ENCODE results near the gene PSMD11. TPM values are rescaled to one million over a fixed set of nuclear protein-coding genes. Genes with fewer than 3 reads are reported as not detected.
A peak's percentile ranks its signal among the peaks of the same experiment; 100 is the strongest.

Gene PSMD11
- total RNA-seq, 1 donor from 2014 or later: 74.2 TPM

DNA sequence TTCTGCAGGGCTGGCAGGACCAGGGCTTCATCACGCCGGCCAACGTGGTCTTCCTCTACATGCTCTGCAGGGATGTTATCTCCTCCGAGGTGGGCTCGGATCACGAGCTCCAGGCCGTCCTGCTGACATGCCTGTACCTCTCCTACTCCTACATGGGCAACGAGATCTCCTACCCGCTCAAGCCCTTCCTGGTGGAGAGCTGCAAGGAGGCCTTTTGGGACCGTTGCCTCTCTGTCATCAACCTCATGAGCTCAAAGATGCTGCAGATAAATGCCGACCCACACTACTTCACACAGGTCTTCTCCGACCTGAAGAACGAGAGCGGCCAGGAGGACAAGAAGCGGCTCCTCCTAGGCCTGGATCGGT is 43.9 kb downstream of the PSMD11 start:
- no peak for DNase-seq (ENCODE audit: low read depth)

GRCh38 chr17:32488604-32489180 is 44.4 kb downstream of the PSMD11 start:
- H3K27me3 ChIP-seq (ENCODE audit: control insufficient read depth, insufficient read depth, low read length): no peaks in the 10 kb centered on the region
- H3K36me3 ChIP-seq (ENCODE audit: control insufficient read depth, insufficient read depth, low read length): peaks cover 12% of the 10 kb centered on the region
- H3K4me3 ChIP-seq (ENCODE audit: low read depth, low read length): no peak overlapping the region
- FAIRE-seq: no peak
- TF ChIP-seq, protein P1, sequence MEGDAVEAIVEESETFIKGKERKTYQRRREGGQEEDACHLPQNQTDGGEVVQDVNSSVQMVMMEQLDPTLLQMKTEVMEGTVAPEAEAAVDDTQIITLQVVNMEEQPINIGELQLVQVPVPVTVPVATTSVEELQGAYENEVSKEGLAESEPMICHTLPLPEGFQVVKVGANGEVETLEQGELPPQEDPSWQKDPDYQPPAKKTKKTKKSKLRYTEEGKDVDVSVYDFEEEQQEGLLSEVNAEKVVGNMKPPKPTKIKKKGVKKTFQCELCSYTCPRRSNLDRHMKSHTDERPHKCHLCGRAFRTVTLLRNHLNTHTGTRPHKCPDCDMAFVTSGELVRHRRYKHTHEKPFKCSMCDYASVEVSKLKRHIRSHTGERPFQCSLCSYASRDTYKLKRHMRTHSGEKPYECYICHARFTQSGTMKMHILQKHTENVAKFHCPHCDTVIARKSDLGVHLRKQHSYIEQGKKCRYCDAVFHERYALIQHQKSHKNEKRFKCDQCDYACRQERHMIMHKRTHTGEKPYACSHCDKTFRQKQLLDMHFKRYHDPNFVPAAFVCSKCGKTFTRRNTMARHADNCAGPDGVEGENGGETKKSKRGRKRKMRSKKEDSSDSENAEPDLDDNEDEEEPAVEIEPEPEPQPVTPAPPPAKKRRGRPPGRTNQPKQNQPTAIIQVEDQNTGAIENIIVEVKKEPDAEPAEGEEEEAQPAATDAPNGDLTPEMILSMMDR (IDR thresholded peaks at IDR 0.05; ENCODE audit: insufficient read depth, low read length, severe bottlenecking): no peak
- no peak for DNase-seq (ENCODE audit: low read depth)

More for the DNA sequence above, 43.9 kb downstream of the PSMD11 start:
- FAIRE-seq: no peak
- H3K27me3 ChIP-seq (ENCODE audit: control insufficient read depth, insufficient read depth, low read length): no peaks in the 10 kb centered on the region
- no peak overlapping the region for H3K4me3 ChIP-seq (ENCODE audit: low read depth, low read length)
- H3K36me3 ChIP-seq (ENCODE audit: control insufficient read depth, insufficient read depth, low read length): peaks cover 12% of the 10 kb centered on the region
- TF ChIP-seq, protein P1 (IDR thresholded peaks at IDR 0.05; ENCODE audit: insufficient read depth, low read length, severe bottlenecking): no peak

DNA sequence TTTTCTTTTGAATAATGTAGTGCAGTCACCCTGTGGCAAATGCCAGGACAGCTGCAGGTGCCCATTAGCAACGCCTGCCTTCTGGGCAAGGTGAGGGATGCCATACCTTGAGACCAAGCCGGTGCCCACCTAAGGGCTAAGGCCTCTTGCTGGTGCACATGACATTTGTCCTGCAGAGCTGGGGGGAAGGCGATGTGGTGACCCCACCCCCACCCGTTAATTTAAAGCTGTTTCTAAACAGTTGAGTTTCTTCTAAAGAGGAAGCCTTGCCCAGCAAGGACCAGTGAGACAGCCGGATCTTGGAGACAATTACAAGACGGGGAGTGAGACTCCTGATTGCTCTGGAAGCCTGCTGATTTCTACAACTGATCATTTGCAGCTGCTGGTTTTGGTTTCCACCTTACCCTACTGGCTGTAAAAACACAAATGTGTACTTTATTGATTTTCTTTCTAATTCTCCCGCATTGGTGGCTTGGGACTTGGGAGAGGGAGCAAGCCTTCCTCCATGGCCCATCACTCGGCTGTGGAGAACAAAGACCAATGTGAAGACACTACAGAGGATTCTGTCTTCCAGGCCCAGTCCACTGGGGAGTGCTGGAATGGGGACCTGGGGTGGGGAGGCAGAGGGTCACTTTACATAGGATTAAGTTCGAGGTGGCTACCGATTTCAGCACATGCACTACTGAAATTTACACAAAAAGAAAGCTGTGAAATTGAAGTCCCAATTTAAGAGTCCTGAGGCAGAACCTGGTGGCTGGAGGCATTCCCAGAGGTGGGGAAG is 45.2 kb downstream of the PSMD11 start:
- H3K27me3 ChIP-seq (ENCODE audit: control insufficient read depth, insufficient read depth, low read length): no peaks in the 10 kb centered on the region
- no peak overlapping the region for H3K4me3 ChIP-seq (ENCODE audit: low read depth, low read length)
- no peak for DNase-seq (ENCODE audit: low read depth)
- FAIRE-seq: no peak
- TF ChIP-seq, protein P1 (IDR thresholded peaks at IDR 0.05; ENCODE audit: insufficient read depth, low read length, severe bottlenecking): no peak
- H3K36me3 ChIP-seq (ENCODE audit: control insufficient read depth, insufficient read depth, low read length): peaks cover 12% of the 10 kb centered on the region

- DNase-seq (ENCODE audit: low read depth): no peak
- Histone ChIP-seq H3K27me3 (ENCODE audit: control insufficient read depth, insufficient read depth, low read length) (no peaks in the 10 kb centered on the region), H3K36me3 (ENCODE audit: control insufficient read depth, insufficient read depth, low read length) (peaks cover 12% of the 10 kb centered on the region), H3K4me3 (ENCODE audit: low read depth, low read length) (no peak overlapping the region)
- TF ChIP-seq, protein P1 (IDR thresholded peaks at IDR 0.05; ENCODE audit: insufficient read depth, low read length, severe bottlenecking): no peak
- FAIRE-seq: no peak
These were observed 45.8 kb downstream of the PSMD11 start for GRCh38 chr17:32490101-32490482.

- TF ChIP-seq, protein P1 (IDR thresholded peaks at IDR 0.05; ENCODE audit: insufficient read depth, low read length, severe bottlenecking): no peak
These were observed 47.3 kb downstream of the PSMD11 start for GRCh38 chr17:32491371-32492263.

More at GRCh38 chr17:32491371-32492263, 47.3 kb downstream of the PSMD11 start:
- Histone ChIP-seq H3K4me3 (ENCODE audit: low read depth, low read length) (no peak overlapping the region), H3K36me3 (ENCODE audit: control insufficient read depth, insufficient read depth, low read length) (peaks cover 12% of the 10 kb centered on the region), H3K27me3 (ENCODE audit: control insufficient read depth, insufficient read depth, low read length) (no peaks in the 10 kb centered on the region)
- FAIRE-seq: no peak
- peak; percentile 12 for DNase-seq (ENCODE audit: low read depth)
